Psoas muscle (tissue), 8 donors: ENCODE results near the gene C10orf67. TPM values are rescaled to one million over a fixed set of nuclear protein-coding genes. Genes with fewer than 3 reads are reported as not detected.

Experiments
- ATAC-seq, 4 donors: fragments of 200-7000 bp; cut with Tn5 transposase; one replicate each; pipeline ENCODE4 v1.9.1; 2020; ENCODE audit warnings: moderate library complexity in 3 of 4, mild to moderate bottlenecking in 2 of 4
- DNase-seq, 2 donors: peaks; one replicate each; pipeline ENCODE4 v3.0.0-alpha.2; 2020
- H3K27ac ChIP-seq: fragments of 200-600 bp; one replicate; pipeline ENCODE4 v1.8.0; 2022
- H3K27me3 ChIP-seq, 3 donors: fragments of 200-600 bp in 1 of 3; one replicate each; pipeline versions ENCODE4 v1.6.1 to v1.8.0; 2013 to 2022; ENCODE audit warnings: low read length in 2 of 3, mild to moderate bottlenecking in 2 of 3, moderate library complexity in 1 of 3; ENCODE audit not compliant: insufficient read depth in 3 of 3
- H3K36me3 ChIP-seq, 2 donors: fragments of 200-600 bp in 1 of 2; one replicate each; pipeline versions ENCODE4 v1.6.1 to v1.8.0; 2013 to 2022; ENCODE audit warnings: low read depth in 1 of 2, mild to moderate bottlenecking in 1 of 2, moderate library complexity in 1 of 2; ENCODE audit not compliant: insufficient read depth in 1 of 2
- H3K4me1 ChIP-seq: fragments of 200-600 bp; one replicate; pipeline ENCODE4 v1.8.0; 2022
- H3K4me3 ChIP-seq: fragments of 200-600 bp; one replicate; pipeline ENCODE4 v1.8.0; 2022; ENCODE audit warnings: mild to moderate bottlenecking
- H3K9me3 ChIP-seq: fragments of 200-600 bp; one replicate; pipeline ENCODE4 v1.8.0; 2022
- CTCF ChIP-seq: fragments of 200-600 bp; IDR thresholded peaks from one replicate; pipeline ENCODE4 v1.8.0; 2022; ENCODE audit warnings: antibody characterized with exemption
- WGBS, 3 donors: extraction: QIAGEN DNeasy Blood & Tissue Kit; methylation state at CpG; one replicate each; pipeline versions ENCODE4 v1.1.6 to v1.1.7; 2013; 5-methylcytosine and 5-hydroxymethylcytosine counted together
- intact Hi-C, 2 donors: fragments of 100-400 bp; cut with DNase I; formaldehyde crosslinking; loops; one replicate each; pipeline versions ENCODE4 v1.11.0 to v1.14.2; 2022
- polyA plus RNA-seq, 3 donors: library from polyadenylated mRNA; stranded (reverse); fragments of 200-250 nt; gene quantifications; one replicate each; pipeline ENCODE4 v1.2.3, GENCODE V29; 2013
- total RNA-seq, 4 donors: library from RNA; stranded (reverse); fragmentation: NEBNext Ultra II Directional in 2 of 4; extraction: Animal tissue kit (Norgen Biotek cat#: 25700) in 2 of 4; gene quantifications; one replicate each; pipeline versions ENCODE4 v1.2.1 to v1.2.4, GENCODE V29; 2021 to 2023
- donor health status: healthy with polysubstance abuse.
- donor health status: DM: no; HTN: no; CAD: no; lungs with moderate emphysema.
- donor health status: Bipolar disorder and iron deficiency.
- donor health status: healthy.
- donor health status: DM: yes; HTN: yes; CAD: no.
- donor health status: DM: no; HTN: no; CAD: no.
- donor health status: DM: no; HTN: no; CAD: no.
- donor health status: DM: yes; HTN: yes; CAD: no.

The C10orf67 gene
- total and polyA plus RNA-seq, 7 donors, result 0.01 to 0.67 (median 0.06) TPM; not detected in 2

- no peak for TF ChIP-seq CTCF
- Histone ChIP-seq H3K36me3 (no peaks in the 10 kb centered on the region), H3K4me1 (no peaks in the 10 kb centered on the region), H3K27me3 (peaks cover 2 to 65% (median 9%) of the 10 kb centered on the region in 3 donors), H3K9me3 (no peaks in the 10 kb centered on the region), H3K4me3 (no peak overlapping the region), H3K27ac (no peak overlapping the region)
- intact Hi-C loops, result no loop called here
- no peak for DNase-seq
- ATAC-seq, result no peak
- 11 to 33% (median 12%) methylated on average over 29 of the region's 29 CpGs for WGBS, 3 donors
Measured at GRCh38 chr10:23203369-23204325, 140.9 kb downstream of the C10orf67 start.

- no peak for DNase-seq
- H3K36me3 ChIP-seq, result no peaks in the 10 kb centered on the region
- no peaks in the 10 kb centered on the region for H3K9me3 ChIP-seq
- H3K27me3 ChIP-seq, result peaks cover 0 to 72% (median 11%) of the 10 kb centered on the region in 3 donors
- intact Hi-C loops, result no loop called here
- 1 to 7% (median 3%) methylated on average over 3 of the region's 3 CpGs for WGBS, 3 donors
- ATAC-seq, result no peak
- no peaks in the 10 kb centered on the region for H3K4me1 ChIP-seq
- H3K4me3 ChIP-seq, result no peak overlapping the region
- H3K27ac ChIP-seq, result no peak overlapping the region
- no peak for TF ChIP-seq CTCF
Measured at GRCh38 chr10:23202779-23203178, 141.8 kb downstream of the C10orf67 start.

GRCh38 chr10:23201837-23202236 is 142.8 kb downstream of the C10orf67 start:
- intact Hi-C loops, result no loop called here
- ATAC-seq (no peak), DNase-seq (no peak)
- Histone ChIP-seq H3K9me3 (no peaks in the 10 kb centered on the region), H3K4me1 (no peaks in the 10 kb centered on the region), H3K27ac (no peak overlapping the region), H3K36me3 (no peaks in the 10 kb centered on the region), H3K4me3 (no peak overlapping the region), H3K27me3 (peaks cover 3 to 81% (median 11%) of the 10 kb centered on the region in 3 donors)
- 10 to 13% (median 12%) methylated on average over 4 of the region's 4 CpGs for WGBS, 3 donors
- no peak for TF ChIP-seq CTCF

GRCh38 chr10:23200997-23201652 is 143.5 kb downstream of the C10orf67 start:
- whole genome bisulfite sequencing, 3 donors, result 5 to 6% (median 6%) methylated on average over 11 of the region's 11 CpGs
- Histone ChIP-seq H3K9me3 (no peaks in the 10 kb centered on the region), H3K27ac (no peak overlapping the region), H3K4me3 (no peak overlapping the region), H3K36me3 (no peaks in the 10 kb centered on the region), H3K4me1 (no peaks in the 10 kb centered on the region), H3K27me3 (peaks cover 4 to 89% (median 11%) of the 10 kb centered on the region in 3 donors)
- DNase-seq (no peak), ATAC-seq (no peak)
- intact Hi-C loops, result no loop called here
- no peak for TF ChIP-seq CTCF
